A673 (cell line): ENCODE data around the gene ZNF441. TPM values are rescaled to one million over a fixed set of nuclear protein-coding genes. Genes with fewer than 3 reads are reported as not detected.

Experiments used
- Bru-seq: library from RNA; stranded (reverse); fragments of 400-500 nt; gene quantifications from one replicate; lab custom pipeline; 2021; lab: Mats Ljungman, UMichigan
- BruChase-seq, 2 experiments: library from RNA; stranded (reverse); fragments of 400-500 nt; gene quantifications; one replicate each; lab custom pipeline; 2021; lab: Mats Ljungman, UMichigan
- BruUV-seq: library from RNA; stranded (reverse); fragments of 400-500 nt; replicated peaks from 2 replicates; lab custom pipeline; 2021; lab: Mats Ljungman, UMichigan
- CTCF ChIA-PET: fragments of 300-600 bp; sonication (Branson Sonifier 250); formaldehyde crosslinking; loops from one replicate; lab custom pipeline; 2022; ENCODE audit warnings: antibody characterized with exemption; lab: Charles Lee
- POLR2A ChIA-PET: fragments of 300-600 bp; sonication (Branson Sonifier 250); formaldehyde crosslinking; loops from one replicate; lab custom pipeline; 2022; ENCODE audit warnings: antibody characterized with exemption; ENCODE audit not compliant: low non-redundant PET; lab: Charles Lee
- DNase-seq: peaks from one replicate; pipeline ENCODE4 v3.0.0-alpha.2; 2015; ENCODE audit warnings: low spot score
- H3K27ac ChIP-seq: fragments of 200-600 bp; sonication (generic); 2 replicates; pipeline ENCODE4 v1.5.1; 2016; ENCODE audit warnings: mixed run types, low read depth, mild to moderate bottlenecking, mixed read lengths, antibody characterized with exemption, low read length; ENCODE audit not compliant: poor library complexity, severe bottlenecking
- H3K27me3 ChIP-seq: fragments of 200-600 bp; sonication (generic); replicated peaks from 2 replicates; pipeline ENCODE4 v1.6.1; 2017; ENCODE audit warnings: mixed run types, low read depth, mild to moderate bottlenecking, mixed read lengths, antibody characterized with exemption, low read length; ENCODE audit not compliant: insufficient read depth, poor library complexity
- H3K36me3 ChIP-seq: fragments of 200-600 bp; sonication (generic); 2 replicates; pipeline ENCODE4 v1.6.1; 2016; ENCODE audit warnings: mixed run types, mild to moderate bottlenecking, mixed read lengths, antibody characterized with exemption, low read length; ENCODE audit not compliant: insufficient read depth, poor library complexity, severe bottlenecking
- H3K4me1 ChIP-seq: fragments of 200-600 bp; sonication (generic); 2 replicates; pipeline ENCODE4 v1.6.1; 2017; ENCODE audit warnings: mixed run types, mild to moderate bottlenecking, mixed read lengths, antibody characterized with exemption, low read length; ENCODE audit not compliant: insufficient read depth, poor library complexity, severe bottlenecking
- H3K4me3 ChIP-seq: fragments of 200-600 bp; sonication (generic); 2 replicates; pipeline ENCODE4 v1.5.1; 2016; ENCODE audit warnings: low read depth, mixed run types, mild to moderate bottlenecking, mixed read lengths, low read length; ENCODE audit not compliant: poor library complexity, severe bottlenecking
- H3K9me3 ChIP-seq: fragments of 200-600 bp; sonication (generic); 2 replicates; pipeline ENCODE4 v1.6.1; 2016; ENCODE audit warnings: mixed run types, low read depth, mild to moderate bottlenecking, mixed read lengths, antibody characterized with exemption, low read length; ENCODE audit not compliant: poor library complexity, severe bottlenecking
- EZH2 ChIP-seq: fragments of 200-600 bp; sonication (generic); IDR thresholded peaks from 2 replicates; pipeline ENCODE4 v1.6.1; 2017; ENCODE audit warnings: borderline replicate concordance, low read depth, mild to moderate bottlenecking, mixed read lengths, antibody characterized with exemption, low read length; ENCODE audit not compliant: poor library complexity, severe bottlenecking
- intact Hi-C: fragments of 100-400 bp; cut with micrococcal nuclease; formaldehyde crosslinking; loops from one replicate; pipeline ENCODE4 v1.10.0; 2022; ENCODE audit not compliant: unreplicated experiment
- long read RNA-seq: library from polyadenylated mRNA; stranded (forward); transcript quantifications from one replicate; pipeline ENCODE4 v2.0.0, GENCODE V29; 2022
- total RNA-seq: library from RNA; stranded (reverse); gene quantifications from 2 replicates; pipeline ENCODE4 v1.2.3, GENCODE V29; 2021
- TF ChIP-seq, protein P1 (sequence below): fragments of 300-800, 200-600 bp; sonication (generic); conservative IDR thresholded peaks from 2 replicates; pipeline ENCODE4 v1.5.1; 2017; ENCODE audit warnings: low read depth, mild to moderate bottlenecking, antibody characterized with exemption, low read length, moderate library complexity, mixed read lengths

ZNF441 gene
- total RNA-seq (3.7 TPM in 2 replicates), Bru-seq, nascent RNA (percentile 56 among the genes with signal in this experiment), BruChase-seq, experiment 1, labeled RNA remaining after a 2-hour chase (percentile 55 among the genes with signal in this experiment), BruChase-seq, experiment 2, labeled RNA remaining after a 6-hour chase (percentile 45 among the genes with signal in this experiment)
- long read RNA-seq, full-length matches to known transcripts = 2 of 3 reads
- long read RNA-seq, partial matches to known transcripts = 0 of 3 reads
- long read RNA-seq, other reads (novel, unspliced or antisense) = 1 of 3 reads

DNA sequence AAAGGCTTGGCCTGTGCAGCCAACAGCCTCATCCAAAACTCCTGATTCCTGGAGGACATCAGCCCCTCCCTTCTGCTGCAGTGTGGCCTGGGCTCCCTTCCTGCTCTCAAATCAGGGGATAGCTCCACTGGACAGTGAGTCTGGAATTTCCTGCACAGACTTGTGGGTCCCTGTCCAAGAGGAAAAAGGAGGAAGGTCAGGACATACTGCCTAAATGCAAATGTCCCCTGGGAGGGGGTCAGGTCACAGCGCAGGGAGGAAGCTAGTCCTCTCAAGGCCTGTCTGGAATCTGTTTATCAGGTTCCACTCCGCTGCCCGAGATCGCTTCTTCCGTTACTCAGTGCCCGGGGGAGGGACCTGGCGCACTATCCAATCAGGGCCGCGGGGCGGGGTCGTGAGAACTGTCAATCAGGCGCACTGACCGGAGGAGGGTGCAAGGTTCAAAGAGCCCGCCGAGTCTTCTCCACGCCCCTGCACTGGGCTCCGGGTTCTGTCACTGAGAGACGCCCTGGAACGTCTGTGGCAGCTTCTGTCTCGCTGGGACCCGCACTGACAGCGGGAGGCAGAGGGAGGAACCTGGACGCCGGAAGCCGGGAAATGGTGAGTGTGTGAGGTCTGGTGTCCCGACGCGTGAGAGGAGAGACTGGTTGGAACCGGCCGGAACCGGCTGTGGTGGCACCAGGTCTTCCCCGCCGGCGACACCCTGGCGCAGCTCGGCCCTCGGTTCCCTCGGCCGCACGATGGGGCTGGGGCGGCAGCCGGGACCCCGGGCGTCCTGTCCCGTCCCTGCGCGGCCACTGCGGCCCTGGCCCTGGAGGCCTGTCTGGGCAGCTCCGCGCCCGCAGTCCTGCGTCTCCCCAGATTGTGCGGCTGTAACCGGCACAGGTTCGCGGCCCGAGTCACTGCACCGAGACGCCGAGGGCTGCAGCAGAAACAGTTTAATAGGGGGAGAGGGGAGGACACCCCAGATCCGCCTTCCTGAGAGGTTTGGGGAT lies at the start of gene ZNF441:
Gene ZNF441 (plus strand): TSS at position 404 of the 995 bp plus-strand sequence. CDS start 194 bp downstream, at position 598.
- H3K9me3 ChIP-seq = no peaks in the 10 kb centered on the region
- DNase-seq = peak; percentile 94
- TF ChIP-seq, protein P1, sequence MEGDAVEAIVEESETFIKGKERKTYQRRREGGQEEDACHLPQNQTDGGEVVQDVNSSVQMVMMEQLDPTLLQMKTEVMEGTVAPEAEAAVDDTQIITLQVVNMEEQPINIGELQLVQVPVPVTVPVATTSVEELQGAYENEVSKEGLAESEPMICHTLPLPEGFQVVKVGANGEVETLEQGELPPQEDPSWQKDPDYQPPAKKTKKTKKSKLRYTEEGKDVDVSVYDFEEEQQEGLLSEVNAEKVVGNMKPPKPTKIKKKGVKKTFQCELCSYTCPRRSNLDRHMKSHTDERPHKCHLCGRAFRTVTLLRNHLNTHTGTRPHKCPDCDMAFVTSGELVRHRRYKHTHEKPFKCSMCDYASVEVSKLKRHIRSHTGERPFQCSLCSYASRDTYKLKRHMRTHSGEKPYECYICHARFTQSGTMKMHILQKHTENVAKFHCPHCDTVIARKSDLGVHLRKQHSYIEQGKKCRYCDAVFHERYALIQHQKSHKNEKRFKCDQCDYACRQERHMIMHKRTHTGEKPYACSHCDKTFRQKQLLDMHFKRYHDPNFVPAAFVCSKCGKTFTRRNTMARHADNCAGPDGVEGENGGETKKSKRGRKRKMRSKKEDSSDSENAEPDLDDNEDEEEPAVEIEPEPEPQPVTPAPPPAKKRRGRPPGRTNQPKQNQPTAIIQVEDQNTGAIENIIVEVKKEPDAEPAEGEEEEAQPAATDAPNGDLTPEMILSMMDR = no peak
- TF ChIP-seq EZH2 = no peak
- POLR2A ChIA-PET = interaction anchor here (0.6 to 0.7 kb wide), 2 partner anchors 72 to 976 kb away, joined by 8 to 17 read pairs; no protein-coding TSS in a partner anchor
- H3K4me3 ChIP-seq = peak within 1 kb of the TSS; percentile 68
- peak within 1 kb of the TSS; percentile 47 for H3K27ac ChIP-seq
- H3K36me3 ChIP-seq = no peaks in the 10 kb centered on the region
- intact Hi-C loops = loop anchor here (2.0 kb wide), 1 partner anchor 72 kb away; no protein-coding TSS in a partner anchor
- no peaks in the 10 kb centered on the region for H3K27me3 ChIP-seq
- no peaks in the 10 kb centered on the region for H3K4me1 ChIP-seq
- BruUV-seq = no TSS peak
- CTCF ChIA-PET = no interaction called here

DNA sequence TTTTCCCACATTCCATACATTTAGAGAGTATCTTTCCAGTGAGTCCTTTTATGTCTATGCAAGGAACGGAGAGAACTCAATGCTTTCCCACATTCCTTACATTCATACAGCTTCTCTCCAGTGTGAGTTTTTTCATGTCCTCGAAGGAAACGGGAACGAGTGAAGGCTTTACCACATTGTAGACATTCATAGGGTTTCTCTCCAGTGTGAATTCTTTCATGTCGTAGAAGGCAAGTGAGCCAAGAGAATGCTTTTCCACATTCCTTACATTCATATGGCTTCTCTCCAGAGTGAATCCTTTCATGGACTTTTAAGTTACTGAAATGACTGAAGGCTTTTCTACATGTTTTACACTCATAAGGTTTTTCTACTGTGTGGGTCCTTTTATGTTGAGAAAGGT lies 45.1 kb upstream of the ZNF441 start:
- H3K27ac ChIP-seq = no peak overlapping the region
- H3K27me3 ChIP-seq = no peaks in the 10 kb centered on the region
- H3K4me3 ChIP-seq = no peak overlapping the region
- no peaks in the 10 kb centered on the region for H3K4me1 ChIP-seq
- ChIA-PET CTCF (no interaction called here), POLR2A (no interaction called here)
- TF ChIP-seq, protein P1 = no peak
- no peak for TF ChIP-seq EZH2
- BruUV-seq = no TSS peak
- intact Hi-C loops = no loop called here
- peaks cover 46% of the 10 kb centered on the region for H3K9me3 ChIP-seq
- peaks cover 35% of the 10 kb centered on the region for H3K36me3 ChIP-seq
- no peak for DNase-seq

DNA sequence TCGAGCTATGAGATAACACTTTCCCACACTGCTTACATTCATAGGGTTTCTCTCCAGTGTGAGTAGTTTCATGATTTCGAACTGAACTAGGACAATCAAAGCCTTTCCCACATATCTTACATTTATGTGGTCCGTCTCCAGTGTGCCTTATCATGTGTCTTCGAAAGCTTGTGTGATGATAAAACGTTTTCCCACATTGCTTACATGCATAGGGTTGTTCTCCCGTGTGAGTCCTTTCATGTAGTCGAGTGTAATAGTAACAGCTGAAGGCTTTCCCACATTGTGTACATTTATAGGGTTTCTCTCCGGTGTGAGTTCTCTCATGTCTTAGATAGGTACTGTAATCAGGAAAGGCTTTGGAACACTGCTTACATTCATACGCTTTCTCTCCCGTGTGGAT lies 44.4 kb upstream of the ZNF441 start:
- Histone ChIP-seq H3K4me1 (no peaks in the 10 kb centered on the region), H3K4me3 (no peak overlapping the region), H3K27me3 (no peaks in the 10 kb centered on the region), H3K27ac (no peak overlapping the region), H3K36me3 (peaks cover 35% of the 10 kb centered on the region), H3K9me3 (peaks cover 46% of the 10 kb centered on the region)
- CTCF ChIA-PET = no interaction called here
- POLR2A ChIA-PET = no interaction called here
- no peak for DNase-seq
- TF ChIP-seq EZH2 = no peak
- TF ChIP-seq, protein P1 = no peak
- BruUV-seq = no TSS peak
- intact Hi-C loops = no loop called here
